OCI-LY7 (cell line): Measurements from ENCODE around the gene NES. TPM values are rescaled to one million over a fixed set of nuclear protein-coding genes. Genes with fewer than 3 reads are reported as not detected.

Experiments used
- BruUV-seq: library from RNA; stranded (reverse); fragments of 400-500 nt; replicated peaks from 2 replicates; lab custom pipeline; 2021; lab: Mats Ljungman, UMichigan
- CTCF ChIA-PET: fragments of 300-600 bp; sonication (Branson Sonifier 250); formaldehyde crosslinking; loops from one replicate; lab custom pipeline; 2022; ENCODE audit warnings: antibody characterized with exemption; ENCODE audit not compliant: unreplicated experiment; lab: Charles Lee
- POLR2A ChIA-PET: fragments of 300-600 bp; sonication (Branson Sonifier 250); formaldehyde crosslinking; loops from one replicate; lab custom pipeline; 2022; ENCODE audit warnings: antibody characterized with exemption; lab: Charles Lee
- DNase-seq: peaks from one replicate; pipeline ENCODE4 v3.0.0-alpha.2; 2015; ENCODE audit warnings: low spot score
- H2AFZ ChIP-seq: fragments of 200-600 bp; sonication (generic), shearing (Covaris generic); 2 replicates; pipeline ENCODE4 v1.6.1; 2014; ENCODE audit warnings: mild to moderate bottlenecking, antibody characterized with exemption, low read length, moderate library complexity
- H3K27ac ChIP-seq: fragments of 200-600 bp; sonication (generic); 2 replicates; pipeline ENCODE4 v1.5.1; 2014; ENCODE audit warnings: mixed run types, low read depth, mild to moderate bottlenecking, moderate library complexity, low read length, inconsistent platforms; ENCODE audit not compliant: poor library complexity, severe bottlenecking
- H3K36me3 ChIP-seq: fragments of 200-600 bp; sonication (generic); 2 replicates; pipeline ENCODE4 v1.6.1; 2014; ENCODE audit warnings: mild to moderate bottlenecking, antibody characterized with exemption, low read length, moderate library complexity, mixed read lengths; ENCODE audit not compliant: insufficient read depth
- H3K4me1 ChIP-seq: fragments of 200-600 bp; sonication (generic); 2 replicates; pipeline ENCODE4 v1.5.1; 2014; ENCODE audit warnings: mild to moderate bottlenecking, low read length; ENCODE audit not compliant: insufficient read depth, poor library complexity, severe bottlenecking
- H3K4me2 ChIP-seq: fragments of 200-600 bp; sonication (generic); 2 replicates; pipeline ENCODE4 v1.6.1; 2014; ENCODE audit warnings: mild to moderate bottlenecking, low read length
- H3K4me3 ChIP-seq: fragments of 200-600 bp; sonication (generic); 2 replicates; pipeline ENCODE4 v1.5.1; 2014; ENCODE audit warnings: mild to moderate bottlenecking, low read depth, low read length; ENCODE audit not compliant: poor library complexity, severe bottlenecking
- H3K79me2 ChIP-seq: fragments of 200-600 bp; sonication (generic); 2 replicates; pipeline ENCODE4 v1.6.1; 2016; ENCODE audit warnings: low read depth, mild to moderate bottlenecking, low read length, moderate library complexity, mixed read lengths; ENCODE audit not compliant: insufficient read depth
- H3K9me2 ChIP-seq: fragments of 200-600 bp; sonication (generic); 2 replicates; pipeline ENCODE4 v1.6.1; 2016; ENCODE audit warnings: mild to moderate bottlenecking, low read length, mixed read lengths; ENCODE audit not compliant: insufficient read depth
- H3K9me3 ChIP-seq: fragments of 200-600 bp; sonication (generic); 2 replicates; pipeline ENCODE4 v1.6.1; 2014; ENCODE audit warnings: mild to moderate bottlenecking, mixed run types, low read length, mixed read lengths
- H4K20me1 ChIP-seq: fragments of 200-600 bp; sonication (generic); 2 replicates; pipeline ENCODE4 v1.6.1; 2014; ENCODE audit warnings: mild to moderate bottlenecking, antibody characterized with exemption, low read length, moderate library complexity, mixed read lengths; ENCODE audit not compliant: insufficient read depth
- CTCF ChIP-seq: fragments of 200-600 bp; sonication (generic); conservative IDR thresholded peaks from 2 replicates; pipeline ENCODE4 v1.5.1; 2014; ENCODE audit warnings: mild to moderate bottlenecking, antibody characterized with exemption, low read length, moderate library complexity, mixed read lengths
- EZH2phosphoT487 ChIP-seq: fragments of 200-600 bp; sonication (generic); IDR thresholded peaks from 2 replicates; pipeline ENCODE4 v1.6.1; 2018; ENCODE audit warnings: low read depth, borderline replicate concordance, mild to moderate bottlenecking, mixed run types, antibody characterized with exemption, low read length, moderate library complexity, mixed read lengths
- intact Hi-C: fragments of 100-400 bp; cut with micrococcal nuclease; formaldehyde crosslinking; loops from one replicate; pipeline ENCODE4 v1.10.0; 2022; ENCODE audit not compliant: unreplicated experiment
- total RNA-seq, 2 experiments: library from RNA; depleted of rRNA in 1 of 2; stranded (reverse); fragments of >200 nt in 1 of 2; shearing (Covaris generic) in 1 of 2; gene quantifications; 2 replicates each; pipeline ENCODE4 v1.2.3, GENCODE V29; 2014 to 2022

The NES gene
- total RNA-seq, 2 experiments from 2014 or later: not detected

- H3K4me2 ChIP-seq: no peak overlapping the region
- DNase-seq: no peak
- H3K4me1 ChIP-seq: peaks cover 17% of the 10 kb centered on the region
- TF ChIP-seq EZH2phosphoT487 (no peak), CTCF (no peak)
- H3K79me2 ChIP-seq: no peaks in the 10 kb centered on the region
- no peaks in the 10 kb centered on the region for H3K9me3 ChIP-seq
- no peak overlapping the region for H2AFZ ChIP-seq
- CTCF ChIA-PET: no interaction called here
- no peaks in the 10 kb centered on the region for H3K9me2 ChIP-seq
- intact Hi-C loops: no loop called here
- no TSS peak for BruUV-seq
- POLR2A ChIA-PET: no interaction called here
- H3K27ac ChIP-seq: no peak overlapping the region
- no peaks in the 10 kb centered on the region for H3K36me3 ChIP-seq
- no peaks in the 10 kb centered on the region for H4K20me1 ChIP-seq
- H3K4me3 ChIP-seq: no peak overlapping the region
These were observed 31.8 kb upstream of the NES start for GRCh38 chr1:156709031-156709430.

GRCh38 chr1:156708218-156708661 is 31.0 kb upstream of the NES start:
- BruUV-seq: no TSS peak
- Histone ChIP-seq H3K4me2 (no peak overlapping the region), H3K4me1 (peaks cover 17% of the 10 kb centered on the region), H3K4me3 (no peak overlapping the region), H3K27ac (no peak overlapping the region), H4K20me1 (no peaks in the 10 kb centered on the region), H3K79me2 (no peaks in the 10 kb centered on the region), H3K9me2 (no peaks in the 10 kb centered on the region), H3K9me3 (no peaks in the 10 kb centered on the region), H2AFZ (no peak overlapping the region), H3K36me3 (no peaks in the 10 kb centered on the region)
- no peak for DNase-seq
- TF ChIP-seq EZH2phosphoT487 (no peak), CTCF (no peak)
- ChIA-PET POLR2A (no interaction called here), CTCF (interaction anchor here (1.0 kb wide), 1 partner anchor 17 kb away, joined by 3 read pairs; no protein-coding TSS in a partner anchor)
- intact Hi-C loops: no loop called here

- BruUV-seq: no TSS peak
These were observed 30.4 kb upstream of the NES start for GRCh38 chr1:156707417-156708217.

More at GRCh38 chr1:156707417-156708217, 30.4 kb upstream of the NES start:
- DNase-seq: no peak
- TF ChIP-seq CTCF (no peak), EZH2phosphoT487 (no peak)
- ChIA-PET POLR2A (interaction anchor here (0.6 to 0.7 kb wide), 3 partner anchors 13 to 80 kb away, joined by 3 to 5 read pairs (median 4); no protein-coding TSS in a partner anchor), CTCF (interaction anchor here (1.0 to 2.6 kb wide), 2 partner anchors 17 to 18 kb away, joined by 3 to 19 read pairs; no protein-coding TSS in a partner anchor)
- Histone ChIP-seq H2AFZ (no peak overlapping the region), H3K36me3 (no peaks in the 10 kb centered on the region), H3K4me2 (no peak overlapping the region), H3K27ac (no peak overlapping the region), H3K79me2 (no peaks in the 10 kb centered on the region), H4K20me1 (no peaks in the 10 kb centered on the region), H3K9me2 (no peaks in the 10 kb centered on the region), H3K9me3 (no peaks in the 10 kb centered on the region), H3K4me1 (peaks cover 17% of the 10 kb centered on the region), H3K4me3 (no peak overlapping the region)
- intact Hi-C loops: no loop called here
